IPS DF 4.7 (cell line): Measurements from ENCODE around the gene NR2C1.
"Not testable (repeated sequence)": the region's sequence is repeated elsewhere in the genome, so short reads cannot be mapped to it uniquely, and the experiment has no call there.

Source experiments
- DNase-seq: peaks from one replicate; pipeline ENCODE4 v3.0.0-alpha.2; 2013; ENCODE audit warnings: low spot score; ENCODE audit errors: extremely low read depth

NR2C1 gene

DNA sequence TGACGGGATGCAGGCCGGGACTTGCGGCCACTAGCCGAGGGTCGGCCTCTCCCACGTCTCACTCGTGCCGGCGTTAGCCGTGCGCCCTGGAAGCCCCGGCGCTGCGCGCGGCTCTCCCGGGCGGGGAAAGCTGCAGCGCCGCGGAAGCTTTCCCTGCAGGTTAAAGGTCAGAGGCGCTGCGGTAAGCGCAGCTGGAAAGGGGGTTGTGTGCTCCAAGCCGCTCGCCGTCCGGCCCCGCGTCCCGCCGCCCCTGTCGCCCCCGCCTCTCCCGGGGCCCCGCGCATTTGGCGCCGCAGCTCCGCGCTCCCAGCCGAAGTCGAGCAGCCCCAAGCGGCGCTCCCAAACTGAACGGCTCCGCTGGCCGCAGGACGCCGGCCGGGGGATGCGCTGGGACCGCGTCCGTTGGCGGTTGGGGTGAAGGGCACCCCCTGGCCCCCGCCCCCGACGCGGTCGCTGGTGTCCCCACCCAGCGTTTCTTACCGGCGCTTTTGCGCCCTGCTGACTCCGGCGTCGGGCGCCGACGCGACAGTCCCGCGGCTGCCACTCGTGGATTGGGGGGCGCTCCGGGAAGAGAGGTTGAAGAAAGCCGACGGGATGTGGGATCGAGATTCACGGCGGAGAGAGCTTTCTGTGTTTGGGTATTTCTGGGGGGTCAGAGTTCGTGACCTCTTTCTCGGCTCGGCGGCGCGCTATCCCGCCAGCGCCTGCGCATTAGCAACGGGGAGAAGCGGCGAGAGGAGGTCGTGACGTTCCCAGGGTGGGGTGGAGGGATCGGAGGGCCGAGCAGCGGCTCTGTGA, at the start of gene NR2C1:
NR2C1 (minus strand) TSS at position 719 of the 798 bp plus-strand sequence. CDS start 6,234 bp downstream, outside the sequence.
- DNase-seq = peak; percentile 88

DNA sequence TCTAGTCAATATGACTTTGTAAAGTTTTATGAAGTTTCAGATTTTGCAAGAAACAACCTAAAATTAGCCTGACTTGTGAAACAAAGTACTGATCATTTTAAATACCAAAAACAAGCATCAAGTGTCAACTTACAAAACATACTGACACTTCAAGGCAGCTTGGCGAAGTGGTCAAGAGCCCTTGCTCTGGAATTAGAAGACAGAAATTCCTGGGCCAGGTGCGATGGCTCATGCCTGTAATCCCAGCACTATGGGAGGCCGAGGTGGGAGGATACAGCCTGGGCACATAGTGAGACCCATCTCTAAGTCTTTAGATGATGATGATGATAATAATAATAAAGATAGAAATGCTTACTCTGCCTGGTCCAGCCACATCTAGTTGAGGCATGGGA, 45.4 kb upstream of the NR2C1 start:
- no peak for DNase-seq

DNA sequence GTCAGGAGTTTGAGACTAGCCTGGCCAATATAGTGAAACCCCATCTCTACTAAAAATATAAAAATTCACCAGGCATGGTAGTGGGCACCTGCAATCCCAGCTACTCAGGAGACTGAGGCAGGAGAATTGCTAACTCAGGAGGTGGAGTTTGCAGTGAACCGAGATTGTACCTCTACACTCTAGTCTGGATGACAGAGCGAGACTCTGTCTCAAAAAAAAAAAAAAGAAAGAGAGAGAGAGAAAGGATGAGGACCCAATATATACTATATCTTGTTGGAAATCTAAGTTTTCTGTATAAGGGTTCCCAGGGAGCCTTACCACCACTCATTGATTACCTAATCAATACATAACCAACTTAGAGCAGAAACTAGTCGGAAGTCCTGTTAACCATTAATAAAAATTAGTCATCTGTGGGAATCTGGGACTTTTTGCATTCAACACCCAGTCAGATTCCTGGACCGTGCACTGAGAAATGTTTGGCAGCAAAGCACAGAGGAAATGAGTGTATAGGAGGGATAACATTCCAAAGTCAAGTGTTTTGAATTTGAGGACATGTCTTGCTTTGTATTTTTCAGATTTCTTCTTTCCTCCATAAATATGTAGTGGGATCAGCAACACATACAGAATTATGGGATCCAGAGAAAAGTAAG, 44.8 kb upstream of the NR2C1 start:
- DNase-seq = no peak

DNA sequence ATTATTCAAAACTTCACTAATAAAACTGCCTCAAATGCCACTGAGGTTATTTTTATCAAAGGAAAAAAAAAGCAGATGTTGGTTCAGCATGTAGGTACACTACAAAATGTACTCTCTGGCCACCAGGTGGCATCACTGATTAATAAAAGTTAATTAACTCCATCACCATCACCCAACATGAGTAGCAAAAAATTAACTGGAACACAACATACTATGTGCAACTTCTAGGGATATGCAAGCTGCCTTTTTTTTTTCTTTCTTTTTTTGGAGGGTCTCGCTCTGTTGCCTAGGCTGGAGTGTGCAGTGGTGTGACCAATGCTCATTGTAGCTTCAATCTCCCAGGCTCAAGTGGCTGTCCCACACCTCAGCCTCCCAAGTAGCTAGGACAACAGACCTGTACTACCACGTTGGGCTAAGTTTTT, 43.8 kb upstream of the NR2C1 start:
- DNase-seq = no peak

DNA sequence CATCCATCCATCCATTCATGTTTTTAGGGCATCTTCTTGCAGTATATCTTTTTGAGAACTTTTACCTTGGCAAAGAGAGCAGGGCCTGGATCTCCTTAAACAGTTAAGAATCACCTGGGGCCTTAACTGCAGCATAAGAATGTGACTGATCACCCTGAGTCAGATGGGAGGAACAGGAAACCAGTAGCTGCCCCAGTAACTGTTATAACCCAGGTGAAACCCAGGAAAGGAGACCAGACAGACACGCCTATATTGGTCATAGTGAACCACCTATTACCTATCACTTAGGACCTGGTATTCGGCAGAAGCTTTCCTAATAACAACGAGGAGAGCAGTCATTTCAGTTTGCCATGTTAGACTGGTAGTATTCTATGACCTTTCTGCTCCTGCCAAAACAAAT, 43.4 kb upstream of the NR2C1 start:
- no peak for DNase-seq

DNA sequence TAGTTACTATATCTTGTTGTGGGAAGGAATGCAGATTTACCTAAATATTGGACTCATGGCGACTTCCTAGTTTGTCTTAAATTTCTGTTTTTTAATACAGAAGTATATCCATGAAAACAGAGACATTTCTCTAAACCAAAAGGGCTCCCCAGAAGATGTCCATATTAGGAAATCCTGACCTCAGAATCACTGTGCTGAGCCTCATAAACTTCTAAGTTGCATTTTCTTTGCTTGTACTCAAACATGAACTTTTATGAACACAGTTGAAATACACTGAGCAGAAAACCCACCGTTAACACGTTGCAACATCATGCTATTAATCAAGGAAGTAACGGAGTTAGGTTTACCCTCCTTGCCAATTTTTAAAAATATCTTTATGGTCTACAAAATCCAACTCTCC, 42.9 kb upstream of the NR2C1 start:
- no peak for DNase-seq

DNA sequence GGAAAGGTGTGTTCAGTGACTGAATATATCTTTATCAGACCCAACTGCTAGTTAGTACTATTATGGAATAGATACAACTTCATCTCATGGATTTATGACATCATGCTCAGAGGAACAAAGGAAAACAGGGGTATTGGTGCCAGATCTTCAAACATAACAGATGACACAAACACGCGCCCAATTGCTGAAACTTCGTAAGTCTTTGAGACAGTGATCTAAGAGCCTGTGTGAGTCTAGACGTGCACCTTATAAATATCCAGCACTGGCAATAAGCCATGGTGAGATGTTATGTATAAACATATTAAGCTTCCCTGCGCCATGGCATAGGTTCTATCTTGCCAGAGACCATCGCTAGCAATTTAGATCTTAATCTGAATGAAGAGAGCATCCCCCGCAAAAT, 42.2 kb upstream of the NR2C1 start:
- no peak for DNase-seq

DNA sequence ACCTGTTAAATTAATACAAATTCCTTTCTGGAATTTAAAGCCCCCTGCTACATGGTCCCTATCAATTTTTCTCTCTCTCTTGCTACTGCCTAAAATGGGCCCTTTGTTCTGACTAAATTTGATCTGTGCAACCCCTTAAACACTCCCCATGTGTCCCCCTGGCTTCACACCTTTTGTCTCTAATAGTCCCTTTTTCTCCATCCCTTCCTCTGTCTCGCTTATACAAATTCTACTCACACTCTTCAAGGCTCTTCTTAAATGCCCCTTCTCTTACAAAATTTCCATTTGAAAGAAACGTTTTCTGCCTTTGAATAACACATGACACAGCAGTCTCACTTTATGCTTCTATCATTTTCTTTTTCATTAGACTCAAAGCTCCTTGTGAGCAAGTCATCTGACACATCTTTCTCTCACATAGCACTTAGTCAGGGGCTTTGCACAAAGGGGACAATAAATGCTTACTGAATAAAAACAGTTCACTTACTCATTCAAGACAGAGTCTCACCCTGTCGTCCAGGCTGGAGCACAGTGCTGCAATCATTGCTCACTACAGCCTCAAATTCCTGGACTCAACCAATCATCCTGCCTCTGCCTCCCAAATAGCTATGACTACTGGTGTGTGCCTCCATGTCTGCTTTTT, 41.5 kb upstream of the NR2C1 start:
- DNase-seq = no peak

DNA sequence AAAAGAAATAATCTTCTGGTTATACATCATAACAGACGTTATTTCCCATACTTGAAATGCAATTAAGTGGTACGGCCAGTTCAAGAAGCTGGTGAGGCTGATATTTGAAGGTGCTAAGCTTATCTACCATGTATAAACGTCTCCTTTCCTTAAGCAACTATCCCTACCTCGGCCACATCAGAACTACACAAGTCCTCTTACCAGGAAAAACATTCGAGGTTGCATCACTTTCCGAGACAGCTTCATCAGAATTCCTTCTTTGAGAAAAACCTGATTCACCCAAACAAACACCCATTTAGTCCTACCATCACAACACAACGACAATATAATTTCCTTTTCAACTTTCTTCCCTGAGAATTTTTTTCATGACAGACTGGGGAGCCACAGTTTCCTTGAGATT, 33.9 kb upstream of the NR2C1 start:
- DNase-seq = no peak

DNA sequence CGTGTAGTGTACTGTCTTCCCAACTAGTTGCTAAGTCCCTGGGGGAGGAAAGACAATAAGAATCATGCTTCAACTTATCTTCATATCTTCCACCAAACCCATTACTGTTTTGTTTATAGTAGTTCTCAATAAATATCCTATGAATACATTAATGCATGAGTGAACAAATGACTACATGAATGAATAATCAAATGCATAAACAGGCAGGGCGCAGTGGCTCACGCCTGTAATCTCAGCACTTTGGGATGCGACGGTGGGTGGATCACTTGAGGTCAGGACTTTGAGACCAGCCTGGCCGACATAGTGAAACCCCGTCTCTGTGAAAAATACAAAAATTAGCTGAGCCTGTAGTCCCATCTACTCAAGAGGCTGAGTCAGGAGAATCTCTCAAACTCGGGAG, 32.1 kb upstream of the NR2C1 start:
- no peak for DNase-seq

DNA sequence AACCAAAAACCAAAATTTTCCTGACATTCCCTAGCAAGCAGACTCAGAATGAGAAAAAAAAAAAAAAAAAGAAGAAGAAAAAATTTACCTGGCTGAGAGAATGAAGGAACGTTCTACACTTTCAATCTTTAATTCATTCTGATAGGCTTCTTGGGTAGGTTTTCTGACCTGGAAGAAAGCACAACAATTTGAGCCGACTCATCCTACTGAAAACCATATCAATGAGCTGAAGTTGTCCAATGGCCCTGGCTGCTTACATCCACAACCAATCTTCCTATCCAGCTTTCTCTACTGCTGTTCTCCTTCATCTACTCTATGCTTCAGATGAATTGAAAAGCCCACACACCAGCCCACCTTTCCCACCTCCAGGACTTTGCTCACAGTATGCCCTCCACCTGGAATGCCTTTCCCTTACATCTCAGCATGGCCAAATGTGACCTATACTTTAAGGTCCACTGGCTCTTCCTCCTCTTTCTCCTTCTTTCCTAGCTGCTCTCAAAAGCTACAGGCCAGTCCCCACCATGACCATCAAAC, 31.6 kb upstream of the NR2C1 start:
- no peak for DNase-seq

DNA sequence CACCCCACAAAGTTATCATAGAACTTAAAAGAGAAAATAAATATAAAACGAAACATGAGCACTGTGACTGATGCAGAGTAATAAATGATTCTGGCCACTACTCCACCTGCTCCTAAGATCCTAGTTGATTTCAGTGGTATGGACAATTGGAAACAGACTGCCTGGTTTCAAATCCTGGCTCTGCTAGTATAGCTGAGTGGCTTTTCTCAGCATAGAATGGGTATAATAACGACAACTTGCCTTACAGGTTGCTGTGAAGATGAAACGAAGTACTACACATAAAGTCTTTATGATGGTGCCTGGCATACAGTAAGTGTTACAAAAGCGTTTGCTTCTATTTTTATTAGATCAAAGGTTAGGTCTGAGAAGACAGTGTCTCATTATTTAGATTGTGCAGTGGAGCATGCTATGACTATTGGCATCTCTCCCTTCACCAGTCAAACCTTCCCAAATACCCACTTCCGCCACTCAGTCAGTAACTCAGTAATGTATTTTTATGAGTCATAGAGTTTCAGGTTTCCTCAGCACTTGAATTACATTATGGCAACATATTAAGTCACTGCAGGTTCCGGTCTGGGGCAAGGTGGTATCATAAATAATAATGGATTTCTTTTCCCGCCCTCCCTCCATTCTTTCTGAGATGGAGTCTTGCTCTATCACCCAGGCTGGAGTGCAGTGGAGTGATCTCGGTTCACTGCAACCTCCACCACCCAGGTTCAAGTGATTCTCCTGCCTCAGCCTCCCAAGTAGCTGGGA, 29.7 kb upstream of the NR2C1 start:
- DNase-seq = no peak

DNA sequence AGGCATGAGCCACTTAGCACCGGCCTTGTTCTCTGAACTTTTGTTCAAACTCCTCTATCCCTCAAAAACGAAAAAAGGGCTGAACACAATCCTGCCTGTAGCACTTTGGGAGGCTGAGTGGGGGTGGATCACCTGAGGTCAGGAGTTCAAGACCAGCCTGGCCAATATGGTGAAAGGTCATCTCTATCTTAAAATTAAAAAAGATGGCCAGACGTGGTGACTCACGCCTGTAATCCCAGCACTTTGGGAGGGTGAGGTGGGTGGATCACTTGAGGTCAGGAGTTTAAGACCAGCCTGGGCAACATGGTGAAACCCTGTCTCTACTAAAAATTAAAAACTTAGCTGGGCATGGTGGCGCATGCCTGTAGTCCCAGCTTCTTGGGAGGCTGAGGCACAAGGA, 28.5 kb upstream of the NR2C1 start:
- not testable (repeated sequence) for DNase-seq

DNA sequence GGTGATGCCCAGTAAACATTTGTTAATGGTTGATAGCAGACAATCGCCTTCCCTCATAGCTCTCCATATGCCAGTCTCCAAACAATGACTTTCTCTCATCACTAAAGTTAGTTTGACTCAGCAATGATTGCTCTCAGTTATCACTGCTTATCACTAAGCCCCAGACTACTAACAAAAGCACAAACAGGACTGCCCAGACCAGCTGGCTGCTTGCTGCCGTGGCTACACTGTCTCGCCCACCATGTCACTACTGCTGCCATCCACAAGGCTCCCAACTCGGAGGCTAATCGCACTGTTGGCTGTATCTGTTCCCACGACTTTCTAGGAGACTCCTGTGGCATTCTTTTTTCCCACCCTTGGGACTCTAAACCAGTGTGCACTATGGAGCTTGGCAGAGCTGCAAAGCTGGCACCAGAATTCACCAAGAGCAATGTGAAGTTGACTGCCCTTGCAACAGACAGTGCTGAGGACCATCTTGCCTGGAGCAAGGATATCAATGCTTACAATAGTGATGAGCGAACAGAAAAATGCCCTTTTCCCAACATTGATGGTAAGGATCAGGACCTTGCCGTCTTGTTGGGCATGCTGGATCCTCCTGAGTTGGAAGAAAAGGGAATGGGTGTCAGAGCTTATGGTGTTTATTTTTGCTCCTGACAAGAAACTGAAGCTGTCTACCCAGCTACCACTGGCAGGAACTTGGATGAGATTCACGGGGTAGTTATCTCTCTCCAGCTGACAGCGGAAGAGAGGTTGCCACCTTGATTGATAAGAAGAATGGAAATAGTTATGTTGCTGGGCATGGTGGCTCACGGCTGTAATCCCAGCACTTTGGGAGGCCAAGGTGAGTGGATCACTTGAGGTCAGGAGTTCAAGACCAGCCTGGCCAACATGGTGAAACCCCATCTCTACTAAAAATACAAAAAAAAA, 27.1 kb upstream of the NR2C1 start:
- no peak for DNase-seq

DNA sequence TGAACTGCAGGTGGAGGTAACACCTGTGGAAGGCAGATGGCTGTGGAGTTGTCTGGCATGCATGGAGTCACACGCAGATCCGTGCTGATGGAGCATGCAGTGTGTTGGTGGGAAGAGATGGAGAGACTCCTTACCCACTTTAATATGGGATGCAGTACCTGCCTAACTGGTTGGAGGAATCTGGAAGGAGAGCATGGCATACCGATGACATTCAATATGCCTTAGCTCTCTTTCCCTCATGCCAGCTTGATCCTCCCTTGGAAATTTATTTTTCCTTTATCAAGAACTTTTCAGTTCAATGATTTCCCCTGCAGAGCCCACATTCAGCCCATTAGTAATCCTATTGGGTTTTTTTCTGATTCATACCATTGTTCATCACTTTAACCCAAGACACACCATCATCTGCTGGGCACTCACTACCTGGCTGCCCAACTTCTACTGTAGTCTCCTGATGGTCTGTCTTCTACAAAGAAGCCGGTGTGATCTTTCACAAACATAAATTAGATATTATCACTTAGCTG, 25.9 kb upstream of the NR2C1 start:
- DNase-seq = no peak

DNA sequence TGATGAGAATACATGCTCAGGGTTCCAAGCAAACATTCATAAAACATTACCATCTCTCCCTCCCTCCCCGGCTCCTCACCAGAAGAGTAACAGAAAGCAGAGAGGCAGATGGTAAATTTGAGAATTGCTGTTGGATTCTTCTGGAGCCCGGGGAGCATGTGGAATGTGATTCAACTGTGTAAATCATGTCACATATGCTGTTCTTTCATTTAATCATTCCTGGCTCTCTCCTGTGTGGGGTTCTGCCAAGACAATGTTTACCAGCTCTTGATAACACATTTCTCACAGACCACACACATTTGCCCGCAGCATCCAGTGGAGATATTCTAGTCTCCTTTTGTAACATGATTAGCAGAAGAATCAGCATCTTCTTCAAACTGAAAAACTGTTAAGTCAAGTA, 23.4 kb upstream of the NR2C1 start:
- no peak for DNase-seq

DNA sequence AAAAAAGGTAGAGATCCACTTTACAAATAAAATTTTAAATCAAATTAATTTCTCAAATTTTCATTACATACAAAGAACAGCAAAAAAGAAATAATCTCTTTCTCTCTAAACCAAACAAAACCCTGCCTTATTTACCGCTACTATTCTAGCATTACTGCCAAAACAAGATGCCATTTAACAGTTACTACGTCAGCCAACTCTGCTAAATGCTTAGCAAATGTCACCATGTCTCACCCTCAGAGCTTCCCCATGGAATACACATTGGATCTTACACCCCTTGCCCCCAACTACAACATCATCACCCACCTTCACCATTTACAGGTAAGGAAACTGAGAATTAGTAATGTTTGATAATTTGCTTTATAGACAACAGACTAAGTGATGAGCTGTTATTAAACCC, 23.0 kb upstream of the NR2C1 start:
- no peak for DNase-seq

DNA sequence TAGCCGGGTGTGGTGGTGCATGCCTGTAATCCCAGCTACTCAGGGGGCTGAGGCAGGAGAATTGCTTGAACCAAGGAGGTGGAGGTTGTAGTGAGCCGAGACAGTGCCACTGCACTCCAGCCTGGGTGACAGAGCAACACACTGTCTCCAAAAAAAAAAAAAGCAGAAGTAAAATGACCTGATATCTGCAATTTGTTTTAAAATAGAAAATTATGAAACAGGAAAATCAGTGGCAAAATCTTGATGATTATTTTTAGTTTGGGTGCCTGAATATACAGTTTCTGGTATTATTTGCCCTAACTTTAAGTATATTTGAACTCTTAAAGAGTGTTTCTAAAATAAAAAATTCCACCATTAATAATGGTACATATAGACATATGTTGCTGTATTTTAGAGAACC, 22.4 kb upstream of the NR2C1 start:
- not testable (repeated sequence) for DNase-seq

DNA sequence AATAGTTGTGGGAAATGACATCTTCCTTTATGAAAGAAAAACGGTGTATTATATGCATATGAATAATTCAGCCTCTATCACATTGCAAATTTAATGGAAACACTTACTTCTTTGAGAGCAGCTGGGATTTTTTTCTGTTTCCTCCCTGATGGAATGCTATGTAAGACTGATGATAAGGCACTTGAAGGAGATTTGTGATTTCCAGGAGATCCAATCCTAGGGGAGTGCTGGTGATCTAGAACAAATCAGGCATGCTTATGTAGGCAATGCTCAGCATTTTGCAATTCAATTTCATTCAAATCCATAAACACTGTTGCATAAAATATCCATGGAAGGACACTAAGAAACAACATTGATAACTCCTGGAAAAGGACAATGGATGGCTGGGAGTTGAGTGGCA, 16.0 kb upstream of the NR2C1 start:
- no peak for DNase-seq

DNA sequence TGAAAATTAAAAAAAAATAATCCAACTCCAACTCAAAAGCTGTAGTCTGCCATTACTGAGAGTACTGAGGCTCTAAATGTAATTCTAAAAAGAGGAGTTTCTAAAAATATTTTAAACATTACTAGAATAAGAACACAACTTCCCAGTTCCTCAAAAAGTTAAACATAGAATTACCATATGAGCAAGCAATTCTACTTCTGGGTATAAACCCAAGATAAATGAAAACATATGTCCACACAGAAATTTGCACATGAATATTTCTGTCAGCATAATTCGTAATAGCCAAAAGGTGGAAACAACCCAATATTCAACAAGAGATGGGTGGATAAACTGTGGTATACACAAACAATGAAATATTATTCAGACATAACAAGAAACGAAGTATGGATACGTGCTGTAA, 15.0 kb upstream of the NR2C1 start:
- DNase-seq = no peak
